B cell (primary cell): ENCODE measurements around the gene SYNE1. TPM values are rescaled to one million over a fixed set of nuclear protein-coding genes. Genes with fewer than 3 reads are reported as not detected.

Source experiments
- ATAC-seq: fragments of 200-7000 bp; cut with Tn5 transposase; one replicate; pipeline ENCODE4 v1.10.0; 2021; ENCODE audit warnings: low read depth, mild to moderate bottlenecking, moderate number of reproducible peaks, moderate library complexity
- CTCF ChIA-PET: fragments of 350-600 bp; sonication (Branson Sonifier 250); formaldehyde crosslinking; loops from one replicate; lab custom pipeline; 2021; ENCODE audit warnings: antibody characterized with exemption, inconsistent platforms; lab: Charles Lee
- POLR2A ChIA-PET: fragments of 350-600 bp; sonication (Branson Sonifier 250); formaldehyde crosslinking; loops from one replicate; lab custom pipeline; 2021; ENCODE audit warnings: antibody characterized with exemption; lab: Charles Lee
- DNase-seq: peaks from one replicate; pipeline ENCODE4 v3.0.0; 2013
- H2AFZ ChIP-seq: 2 replicates; pipeline ENCODE4 v1.6.1; 2012; ENCODE audit warnings: mild to moderate bottlenecking, low read depth, low read length; ENCODE audit not compliant: insufficient read depth, poor library complexity, severe bottlenecking
- H3K27ac ChIP-seq, 2 donors: 1 replicate in 1 of 2; 2 replicates in 1 of 2; pipeline ENCODE4 v1.5.1; 2012 to 2013; ENCODE audit warnings: low read length in 2 of 2, mild to moderate bottlenecking in 2 of 2, moderate library complexity in 1 of 2
- H3K27me3 ChIP-seq, 4 experiments: fragments of 200-600 bp in 1 of 4; sonication (generic) in 1 of 4; replicated peaks in 1 of 4; 1 replicate in 2 of 4; 2 replicates in 2 of 4; pipeline versions ENCODE4 v1.6.1 to v1.7.0; 2013 to 2016; ENCODE audit warnings: low read length in 3 of 4, mild to moderate bottlenecking in 2 of 4, mixed read lengths in 1 of 4, moderate library complexity in 1 of 4; ENCODE audit not compliant: insufficient read depth in 4 of 4, control insufficient read depth in 3 of 4; ENCODE audit errors: control extremely low read depth in 1 of 4
- H3K36me3 ChIP-seq, 2 experiments: replicated peaks in 1 of 2; 1 replicate in 1 of 2; 2 replicates in 1 of 2; pipeline versions ENCODE4 v1.6.1 to v1.7.1; 2013; ENCODE audit warnings: low read length in 1 of 2; ENCODE audit not compliant: insufficient read depth in 2 of 2, control insufficient read depth in 1 of 2; ENCODE audit errors: control extremely low read depth in 1 of 2, extremely low read depth in 1 of 2
- H3K4me1 ChIP-seq, 2 donors: fragments of 200-600 bp in 1 of 2; sonication (generic) in 1 of 2; 1 replicate in 1 of 2; 2 replicates in 1 of 2; pipeline versions ENCODE4 v1.5.1 to v1.6.1; 2013 to 2017; ENCODE audit warnings: low read length in 2 of 2; ENCODE audit not compliant: control insufficient read depth in 2 of 2, insufficient read depth in 2 of 2
- H3K4me2 ChIP-seq: replicated peaks from 2 replicates; pipeline ENCODE3; 2012; ENCODE audit warnings: mild to moderate bottlenecking, low read depth, low read length; ENCODE audit not compliant: poor library complexity, severe bottlenecking
- H3K4me3 ChIP-seq, 5 experiments: fragments of 200-600 bp in 1 of 5; sonication (generic) in 1 of 5; 1 replicate in 3 of 5; 2 replicates in 2 of 5; pipeline versions ENCODE4 v1.5.1 to v1.7.0; 2011 to 2016; ENCODE audit warnings: low read length in 4 of 5, mild to moderate bottlenecking in 4 of 5, low read depth in 2 of 5, control low read depth in 1 of 5, moderate library complexity in 1 of 5; ENCODE audit not compliant: insufficient read depth in 1 of 5; ENCODE audit errors: control extremely low read depth in 1 of 5, extremely low read depth in 1 of 5
- H3K79me2 ChIP-seq: fragments of 200-600 bp; sonication (generic); one replicate; pipeline ENCODE4 v1.6.0; 2016; ENCODE audit warnings: low read length; ENCODE audit not compliant: control insufficient read depth, insufficient read depth
- H3K9ac ChIP-seq: fragments of 200-600 bp; sonication (generic); 2 replicates; pipeline ENCODE4 v1.6.1; 2017; ENCODE audit warnings: mild to moderate bottlenecking, low read length, moderate library complexity
- H3K9me3 ChIP-seq, 3 donors: one replicate each; pipeline versions ENCODE4 v1.6.1 to v1.7.1; 2013; ENCODE audit warnings: low read length in 2 of 3; ENCODE audit not compliant: control insufficient read depth in 2 of 3, insufficient read depth in 1 of 3; ENCODE audit errors: control extremely low read depth in 1 of 3
- H4K20me1 ChIP-seq: 2 replicates; pipeline ENCODE4 v1.6.0; 2012; ENCODE audit warnings: mild to moderate bottlenecking, low read length; ENCODE audit not compliant: insufficient read depth, control insufficient read depth, poor library complexity, severe bottlenecking
- H3K27ac Mint-ChIP-seq: one replicate; pipeline ENCODE4 v1.8.0; 2021; ENCODE audit warnings: mixed read lengths
- H3K27me3 Mint-ChIP-seq: one replicate; pipeline ENCODE4 v1.8.0; 2021; ENCODE audit warnings: mixed read lengths
- H3K4me1 Mint-ChIP-seq: one replicate; pipeline ENCODE4 v1.8.0; 2021; ENCODE audit warnings: mixed read lengths
- H3K4me3 Mint-ChIP-seq: one replicate; pipeline ENCODE4 v1.8.0; 2021; ENCODE audit warnings: mixed read lengths
- H3K9me3 Mint-ChIP-seq: one replicate; pipeline ENCODE4 v1.8.0; 2022; ENCODE audit warnings: mixed read lengths; ENCODE audit not compliant: insufficient read depth
- CTCF ChIP-seq: fragments of 200-600 bp; IDR thresholded peaks from one replicate; pipeline ENCODE4 v1.8.0; 2022; ENCODE audit warnings: antibody characterized with exemption, mild to moderate bottlenecking
- EZH2 ChIP-seq: IDR thresholded peaks from 2 replicates; pipeline ENCODE4 v1.6.1; 2012; ENCODE audit warnings: borderline replicate concordance, low read depth, mild to moderate bottlenecking, moderate library complexity, low read length; ENCODE audit not compliant: insufficient read depth, poor library complexity, severe bottlenecking
- WGBS: methylation state at CpG from one replicate; pipeline ENCODE4 v1.1.5; 2013; ENCODE audit warnings: missing lambda C conversion rate; ENCODE audit not compliant: insufficient coverage; 5-methylcytosine and 5-hydroxymethylcytosine counted together
- intact Hi-C: fragments of 100-400 bp; cut with micrococcal nuclease; formaldehyde crosslinking; loops from one replicate; pipeline ENCODE4 v1.10.0; 2022
- polyA plus RNA-seq: library from polyadenylated mRNA; depleted of rRNA; stranded (reverse); fragments of >200 nt; gene quantifications from 2 replicates; pipeline ENCODE4 v1.2.3, GENCODE V29; 2012
- total RNA-seq, 2 donors: library from RNA; stranded (reverse); fragments of 120-200 nt in 1 of 2; gene quantifications; 1 replicate in 1 of 2; 2 replicates in 1 of 2; pipeline versions ENCODE4 v1.2.3 to v1.2.4, GENCODE V29; 2013 to 2022

Gene SYNE1
- total and polyA plus RNA-seq, 2 donors (not counting 1 experiment from before 2014, with no cell fraction given), result 49.2 to 108 TPM

GRCh38 chr6:152263582-152263981 lies 373.6 kb downstream of the SYNE1 start:
- no peak for TF ChIP-seq CTCF
- no peak for TF ChIP-seq EZH2
- DNase-seq (no peak), ATAC-seq (no peak)
- no peak overlapping the region for H3K27ac Mint-ChIP-seq
- Histone ChIP-seq H3K9me3 (peaks cover 0 to 20% (median 10%) of the 10 kb centered on the region in 3 donors), H3K27ac (no peak overlapping the region), H2AFZ (no peak overlapping the region), H3K36me3 (peaks cover 0 to 57% of the 10 kb centered on the region in 2 experiments), H3K4me3 (no peak overlapping the region), H3K4me2 (no peak overlapping the region), H3K79me2 (no peaks in the 10 kb centered on the region), H3K4me1 (no peaks in the 10 kb centered on the region), H3K27me3 (no peaks in the 10 kb centered on the region), H4K20me1 (no peaks in the 10 kb centered on the region), H3K9ac (no peak overlapping the region)
- intact Hi-C loops, result no loop called here
- ChIA-PET POLR2A (no interaction called here), CTCF (no interaction called here)
- H3K4me3 Mint-ChIP-seq, result no peak overlapping the region
- H3K4me1 Mint-ChIP-seq, result no peaks in the 10 kb centered on the region
- H3K9me3 Mint-ChIP-seq, result no peaks in the 10 kb centered on the region
- WGBS, result no CpG with 5 or more reads among the region's 1 CpG
- H3K27me3 Mint-ChIP-seq, result no peaks in the 10 kb centered on the region

- Mint-ChIP-seq H3K27me3 (no peaks in the 10 kb centered on the region), H3K27ac (no peak overlapping the region), H3K4me3 (no peak overlapping the region), H3K4me1 (no peaks in the 10 kb centered on the region), H3K9me3 (no peaks in the 10 kb centered on the region)
- ATAC-seq (no peak), DNase-seq (no peak)
- WGBS, result 96% methylated on average over 2 of the region's 4 CpGs
- ChIA-PET POLR2A (no interaction called here), CTCF (interaction anchor here (0.9 kb wide), 1 partner anchor 78 kb away, joined by 3 read pairs; no protein-coding TSS in a partner anchor)
- no peaks in the 10 kb centered on the region for H4K20me1 ChIP-seq
- peaks cover 0 to 66% of the 10 kb centered on the region in 2 experiments for H3K36me3 ChIP-seq
- H3K79me2 ChIP-seq, result no peaks in the 10 kb centered on the region
- peaks cover 0 to 20% (median 10%) of the 10 kb centered on the region in 3 donors for H3K9me3 ChIP-seq
- no peak for TF ChIP-seq EZH2
- TF ChIP-seq CTCF, result no peak
- no peaks in the 10 kb centered on the region for H3K4me1 ChIP-seq
- no peak overlapping the region for H3K27ac ChIP-seq
- no peak overlapping the region for H2AFZ ChIP-seq
- intact Hi-C loops, result no loop called here
- no peaks in the 10 kb centered on the region for H3K27me3 ChIP-seq
- no peak overlapping the region for H3K4me2 ChIP-seq
- H3K9ac ChIP-seq, result no peak overlapping the region
- no peak overlapping the region for H3K4me3 ChIP-seq
Observed at GRCh38 chr6:152261179-152261578, 376.0 kb downstream of the SYNE1 start.
